HG02678 (cell line): ENCODE data around the gene PPARGC1A.

Experiments used
- ATAC-seq: cut with Tn5 transposase; IDR thresholded peaks from one replicate; pipeline ENCODE4 v1.9.1; 2021; ENCODE audit warnings: mild to moderate bottlenecking, moderate library complexity; ENCODE audit not compliant: unreplicated experiment

The PPARGC1A gene

DNA sequence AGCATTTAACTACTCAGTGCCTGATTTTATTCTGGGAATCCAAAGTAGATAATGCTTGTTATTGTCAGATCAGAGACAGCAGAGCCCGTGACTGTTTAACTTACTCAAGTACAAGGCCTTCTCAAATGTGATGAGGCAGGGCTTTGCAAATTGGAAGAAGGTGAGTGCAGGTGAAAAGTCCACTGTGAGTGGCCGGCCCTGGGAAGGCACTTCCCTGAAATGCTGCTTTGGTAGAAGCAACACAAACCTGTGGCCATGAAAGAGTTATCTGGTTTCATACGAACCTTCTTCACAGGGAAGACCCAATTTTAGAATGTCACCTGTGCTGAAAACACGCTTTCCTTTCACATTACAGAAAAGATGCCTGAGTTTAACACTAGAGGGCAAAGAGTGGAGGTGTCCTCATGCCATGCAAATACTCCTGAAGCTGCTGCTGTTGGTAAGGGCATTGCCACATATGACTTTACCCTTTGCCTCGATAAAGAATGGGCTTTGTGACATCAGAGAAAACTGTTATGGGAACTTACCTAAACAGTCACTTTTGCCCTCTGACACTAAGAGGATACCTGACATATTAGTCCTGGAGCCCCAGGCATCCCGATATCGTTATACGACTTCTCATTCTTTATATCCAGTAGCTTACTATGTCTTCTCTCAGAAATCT is 8.0 kb downstream of the PPARGC1A start:
- no peak for ATAC-seq

DNA sequence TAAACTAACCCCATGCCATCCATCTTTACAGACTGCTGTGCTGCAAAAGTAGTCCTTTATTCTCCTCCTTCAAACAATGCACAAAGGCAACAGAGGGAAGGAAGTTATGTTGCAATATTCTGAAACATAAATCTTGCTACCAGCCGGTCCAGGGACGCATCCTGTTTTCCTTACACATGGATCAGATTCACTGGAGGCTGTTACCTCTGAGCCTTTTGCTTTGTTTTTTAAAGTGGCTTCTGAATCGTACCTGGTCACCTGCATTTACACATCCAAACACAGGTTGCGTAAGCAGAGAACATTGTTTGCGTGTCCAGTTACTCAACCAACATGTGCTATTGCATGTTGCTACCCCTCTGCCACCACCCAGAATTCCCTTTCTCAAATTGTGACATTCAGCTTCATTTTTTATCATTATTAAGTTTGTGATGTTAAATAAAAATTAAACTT is 8.8 kb downstream of the PPARGC1A start:
- no peak for ATAC-seq

- no peak for ATAC-seq
Observed at GRCh38 chr4:23878912-23879732, 10.7 kb downstream of the PPARGC1A start.

DNA sequence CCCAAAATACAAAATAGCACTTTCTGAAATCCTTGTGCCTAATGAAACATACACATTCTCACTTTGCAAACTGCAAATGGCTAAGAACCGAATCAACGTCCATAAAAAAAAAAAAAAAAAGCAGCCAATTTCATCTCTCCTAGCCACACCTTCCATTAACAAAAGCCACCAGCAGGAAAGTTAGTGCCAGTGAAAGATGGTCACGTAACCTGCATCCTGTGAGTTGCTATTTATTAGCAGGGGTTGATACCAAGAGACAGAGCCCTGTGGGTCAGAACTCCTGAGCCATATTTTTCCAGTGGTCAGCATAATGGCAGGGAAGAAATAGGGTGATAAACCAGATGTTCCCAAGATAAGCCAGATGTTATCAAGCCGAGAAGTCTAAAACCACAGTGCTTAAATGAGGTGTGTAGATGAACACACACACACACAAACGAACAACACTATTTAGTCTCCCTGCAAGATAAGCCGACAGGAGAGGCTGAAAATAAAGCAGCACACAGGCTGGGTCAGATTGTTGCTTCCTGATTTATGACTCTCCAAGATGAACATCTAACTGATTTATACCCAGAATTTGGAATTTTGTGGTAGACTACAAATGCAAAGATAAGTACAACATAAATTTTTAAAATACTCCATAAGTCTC is 11.5 kb downstream of the PPARGC1A start:
- no peak for ATAC-seq

- no peak for ATAC-seq
Observed at GRCh38 chr4:23877758-23878229, 12.1 kb downstream of the PPARGC1A start.

DNA sequence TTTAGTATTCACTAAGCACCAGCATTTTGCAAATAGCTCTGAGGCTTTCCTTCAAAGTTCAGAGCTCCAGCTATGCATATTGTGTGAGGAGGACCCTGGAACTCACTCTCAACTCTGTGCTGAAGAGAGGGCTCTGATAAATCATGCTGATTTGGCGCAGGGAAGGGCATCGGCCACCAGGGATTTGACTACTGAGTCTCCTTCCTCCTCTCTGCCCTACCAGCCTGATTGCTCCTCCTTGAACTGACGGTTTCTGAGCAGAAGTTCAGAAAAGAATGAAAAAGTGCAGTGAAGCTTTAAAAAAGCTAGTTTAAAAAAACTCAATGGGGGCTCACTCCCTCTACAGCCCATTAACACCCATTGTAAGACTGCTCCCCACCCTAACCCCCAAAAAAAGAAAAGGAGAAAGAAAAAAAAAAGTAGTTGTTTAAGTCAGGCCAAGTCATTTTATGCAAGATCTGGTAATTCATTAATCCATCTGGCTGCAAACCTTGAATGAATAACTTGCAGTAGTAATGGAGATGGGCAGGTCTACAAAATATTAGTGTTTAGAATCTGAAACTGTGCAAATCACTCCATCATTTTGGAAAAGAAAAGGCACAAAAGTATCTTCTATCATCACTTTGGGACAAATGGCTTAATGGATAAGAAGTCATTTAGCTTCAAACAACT is 13.3 kb downstream of the PPARGC1A start:
- no peak for ATAC-seq

DNA sequence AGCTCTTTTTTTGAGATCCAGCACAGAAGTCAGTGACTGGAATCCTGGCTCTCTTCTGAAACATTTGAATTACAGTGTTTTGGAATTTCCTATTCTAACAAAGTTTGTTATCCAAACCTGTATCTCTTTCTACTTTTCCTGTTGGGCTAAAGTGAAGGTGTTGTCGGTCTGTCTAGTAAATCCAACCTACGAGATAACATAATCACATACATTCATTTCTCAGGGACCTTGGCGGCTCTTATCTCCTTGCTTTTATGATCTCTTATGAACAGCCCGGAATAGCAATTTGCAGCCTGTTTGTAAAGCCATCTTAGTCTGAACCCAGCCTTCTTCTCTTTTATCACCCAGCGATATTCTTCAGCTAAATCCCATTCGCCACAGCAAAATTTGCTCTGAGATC is 14.5 kb downstream of the PPARGC1A start:
- ATAC-seq = no peak

GRCh38 chr4:23874536-23874901 is 15.3 kb downstream of the PPARGC1A start:
- no peak for ATAC-seq

DNA sequence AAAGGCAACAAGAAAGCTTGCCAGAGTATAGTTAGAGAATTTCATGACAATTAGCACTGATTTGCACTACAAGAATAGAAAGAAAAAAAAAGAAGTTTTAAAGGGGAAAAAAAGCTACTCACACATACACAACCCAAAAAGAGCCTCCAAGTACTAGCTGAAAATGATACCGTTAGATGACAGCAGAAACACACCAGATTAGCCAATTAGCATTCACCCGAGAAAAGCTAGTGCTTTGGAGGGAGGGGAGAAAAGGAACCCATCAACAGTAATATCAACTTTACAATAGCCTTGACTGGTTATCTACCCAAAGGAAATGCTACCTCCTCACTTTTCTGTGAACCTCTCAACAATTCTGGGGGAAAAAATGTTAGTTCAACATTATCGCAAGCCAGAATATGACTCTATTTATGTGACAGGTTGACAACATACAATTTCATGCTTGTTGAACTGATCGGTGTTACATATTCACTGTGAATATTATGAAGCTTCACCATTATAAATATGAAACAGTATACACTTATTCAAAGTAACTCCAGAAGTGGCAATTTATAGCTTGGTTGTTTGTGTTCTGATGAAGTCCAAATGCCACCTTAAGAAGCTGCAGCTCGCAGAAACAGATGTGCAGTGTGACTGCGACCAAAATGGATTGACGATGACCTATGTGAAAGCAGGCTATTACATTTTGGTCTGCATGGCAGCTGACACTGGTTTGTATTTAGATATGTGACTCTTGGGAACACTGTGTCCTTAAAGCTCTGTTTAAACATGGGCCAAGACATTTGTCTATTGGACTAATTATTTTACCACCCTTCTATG is 15.9 kb downstream of the PPARGC1A start:
- ATAC-seq = no peak

GRCh38 chr4:23871426-23871825 is 18.4 kb downstream of the PPARGC1A start:
- ATAC-seq = no peak

DNA sequence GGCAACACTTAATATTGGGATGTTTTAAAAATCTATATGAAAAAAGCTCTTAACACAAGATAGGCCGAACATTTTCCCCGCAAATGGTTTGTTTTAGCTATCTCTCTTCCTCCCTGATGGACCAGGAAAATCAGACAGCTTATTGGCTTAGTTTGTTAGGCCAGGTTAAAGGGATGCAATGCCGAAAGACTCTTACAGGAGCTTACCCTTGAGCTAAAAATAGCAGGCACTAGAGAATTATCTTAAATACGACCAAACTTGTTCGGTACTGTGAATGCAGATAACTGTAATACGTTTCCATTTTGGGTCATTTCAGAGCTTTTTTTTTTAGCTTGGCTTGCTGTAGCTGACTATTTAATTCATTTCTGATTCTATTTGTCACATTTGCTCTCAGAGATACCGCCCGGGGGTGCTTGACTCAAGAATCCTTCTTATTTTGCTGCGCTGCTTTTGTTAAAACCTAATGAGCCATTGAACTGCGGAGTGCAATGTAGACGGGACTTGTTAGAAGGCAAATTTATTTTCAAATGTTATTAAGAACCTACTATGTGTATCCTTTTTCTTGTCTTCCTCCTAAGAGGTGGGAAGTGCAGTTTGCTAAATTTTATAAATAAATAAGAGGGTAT is 23.3 kb downstream of the PPARGC1A start:
- ATAC-seq = no peak

DNA sequence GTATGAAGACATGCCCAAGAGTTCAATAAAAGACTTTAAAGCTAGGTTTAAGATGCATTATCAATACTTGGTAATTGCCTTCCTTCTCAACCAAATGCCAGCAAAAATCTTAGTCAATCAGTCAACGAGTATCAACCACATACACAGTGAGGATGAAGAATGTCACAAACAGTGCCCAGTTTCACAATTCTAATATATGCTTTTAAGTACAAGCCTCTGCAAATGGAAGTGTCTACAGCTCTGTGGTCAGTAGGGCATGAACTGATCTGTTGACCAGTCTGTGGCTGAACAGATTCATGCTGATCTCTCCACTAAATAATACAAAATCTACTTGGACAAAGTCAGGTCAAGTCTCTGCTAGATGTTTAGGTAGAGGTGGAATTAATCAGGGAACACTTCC is 27.9 kb downstream of the PPARGC1A start:
- no peak for ATAC-seq

DNA sequence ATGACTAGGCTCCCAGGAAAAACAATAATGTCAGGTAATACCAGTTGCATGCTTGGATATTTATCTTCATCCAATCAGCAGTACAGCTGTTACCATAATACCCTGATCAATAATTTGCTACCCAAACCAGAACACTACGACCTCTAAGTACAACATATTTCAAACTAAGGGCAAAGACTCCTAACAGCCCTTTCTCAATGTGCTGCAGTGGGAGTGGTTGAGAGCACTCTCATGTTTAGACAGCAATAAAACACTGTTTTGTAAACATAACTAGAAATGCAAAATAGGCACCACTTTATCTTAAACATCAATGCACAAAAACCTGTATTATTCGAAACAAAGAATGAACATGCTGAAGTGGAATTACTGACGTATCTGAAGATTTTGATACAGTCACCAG is 28.9 kb downstream of the PPARGC1A start:
- ATAC-seq = no peak

DNA sequence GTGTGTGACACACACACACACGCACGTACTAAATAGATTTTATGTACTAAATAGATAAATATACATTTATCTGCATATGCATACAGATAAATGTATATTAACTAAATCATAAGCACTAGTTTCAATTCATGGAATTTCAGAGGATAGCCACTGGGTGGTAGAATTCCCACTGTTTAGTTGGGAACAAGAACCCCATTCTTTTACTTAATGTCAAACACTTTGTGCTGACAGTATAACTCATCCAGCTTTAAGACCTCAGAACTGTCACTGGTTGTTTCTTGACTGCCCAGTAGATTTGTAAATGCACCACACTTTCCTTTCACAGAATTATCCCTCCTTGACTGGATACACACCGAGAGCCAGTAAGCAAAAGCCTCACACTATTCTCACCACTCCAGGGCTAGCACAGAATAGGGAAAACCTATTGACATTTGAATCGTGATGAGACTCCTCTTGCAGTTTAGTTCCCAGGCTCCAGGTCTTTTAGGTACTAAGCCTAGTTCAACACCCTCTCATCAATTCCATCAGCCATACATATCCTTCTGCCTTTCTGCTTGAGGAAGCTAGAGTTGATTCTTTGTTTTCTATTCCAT is 32.4 kb downstream of the PPARGC1A start:
- no peak for ATAC-seq

GRCh38 chr4:23856630-23857029 is 33.2 kb downstream of the PPARGC1A start:
- no peak for ATAC-seq

- no peak for ATAC-seq
Observed at GRCh38 chr4:23855912-23856605, 33.8 kb downstream of the PPARGC1A start.

GRCh38 chr4:23853986-23854660 is 35.7 kb downstream of the PPARGC1A start:
- no peak for ATAC-seq

GRCh38 chr4:23851464-23851863 is 38.4 kb downstream of the PPARGC1A start:
- ATAC-seq = no peak
